IMR-90 (cell line): ENCODE results near the gene IGFL3. TPM values are rescaled to one million over a fixed set of nuclear protein-coding genes. Genes with fewer than 3 reads are reported as not detected.

Source experiments
- ATAC-seq: fragments of 200-7000 bp; cut with Tn5 transposase; 2 replicates; pipeline ENCODE4 v1.9.1; 2020; ENCODE audit warnings: low read depth, mild to moderate bottlenecking, moderate library complexity
- BruUV-seq: library from RNA; stranded (reverse); fragments of 400-500 nt; replicated peaks from 2 replicates; lab custom pipeline; 2021; lab: Mats Ljungman, UMichigan
- CTCF ChIA-PET: fragments of 300-600 bp; formaldehyde crosslinking; extraction: SDS; loops from one replicate; lab custom pipeline; 2021; ENCODE audit warnings: antibody characterized with exemption; lab: Yijun Ruan, JAX
- POLR2A ChIA-PET: fragments of 300-600 bp; sonication (Branson Sonifier 250); formaldehyde crosslinking; loops from one replicate; lab custom pipeline; 2022; ENCODE audit warnings: antibody characterized with exemption; ENCODE audit not compliant: unreplicated experiment; lab: Charles Lee
- DNase-seq: peaks from one replicate; pipeline ENCODE4 v3.0.0; 2013
- H2AFZ ChIP-seq: replicated peaks from 2 replicates; pipeline ENCODE3; 2013; ENCODE audit warnings: low read length, mild to moderate bottlenecking; ENCODE audit not compliant: poor library complexity
- H2AK5ac ChIP-seq: 2 replicates; pipeline ENCODE4 v1.6.1; 2013; ENCODE audit warnings: low read depth, low read length, inconsistent platforms
- H2AK9ac ChIP-seq: replicated peaks from 2 replicates; pipeline ENCODE3; 2013; ENCODE audit warnings: mild to moderate bottlenecking, low read depth, low read length, moderate library complexity; ENCODE audit not compliant: poor library complexity
- H2BK120ac ChIP-seq: 2 replicates; pipeline ENCODE4 v1.6.1; 2013; ENCODE audit warnings: low read depth, low read length, inconsistent platforms
- H2BK15ac ChIP-seq: 3 replicates; pipeline ENCODE4 v1.6.1; 2013; ENCODE audit warnings: low read depth, low read length, inconsistent platforms
- H2BK20ac ChIP-seq: 2 replicates; pipeline ENCODE4 v1.6.1; 2013; ENCODE audit warnings: low read depth, mild to moderate bottlenecking, inconsistent platforms, low read length, moderate library complexity
- H2BK5ac ChIP-seq: 2 replicates; pipeline ENCODE4 v1.6.1; 2013; ENCODE audit warnings: mild to moderate bottlenecking, low read depth, low read length, inconsistent platforms; ENCODE audit not compliant: poor library complexity, severe bottlenecking
- H3K14ac ChIP-seq: replicated peaks from 2 replicates; pipeline ENCODE4 v1.6.1; 2013; ENCODE audit warnings: low read depth, low read length, inconsistent platforms
- H3K18ac ChIP-seq: 2 replicates; pipeline ENCODE4 v1.6.1; 2013; ENCODE audit warnings: low read depth, low read length, control low read depth
- H3K23ac ChIP-seq: 2 replicates; pipeline ENCODE4 v1.6.1; 2013; ENCODE audit warnings: low read depth, low read length, inconsistent platforms
- H3K27ac ChIP-seq: 2 replicates; pipeline ENCODE4 v1.5.1; 2013; ENCODE audit warnings: mild to moderate bottlenecking, control low read depth, low read length; ENCODE audit not compliant: insufficient read depth
- H3K27me3 ChIP-seq: 2 replicates; pipeline ENCODE4 v1.6.1; 2013; ENCODE audit warnings: low read length; ENCODE audit not compliant: control insufficient read depth, insufficient read depth
- H3K36me3 ChIP-seq: 2 replicates; pipeline ENCODE4 v1.6.1; 2013; ENCODE audit warnings: low read length, mixed read lengths; ENCODE audit not compliant: control insufficient read depth, insufficient read depth
- H3K4ac ChIP-seq: 2 replicates; pipeline ENCODE4 v1.6.1; 2013; ENCODE audit warnings: low read depth, low read length, inconsistent platforms
- H3K4me1 ChIP-seq: 2 replicates; pipeline ENCODE4 v1.6.1; 2013; ENCODE audit warnings: low read length, mixed read lengths; ENCODE audit not compliant: control insufficient read depth, insufficient read depth
- H3K4me2 ChIP-seq: 2 replicates; pipeline ENCODE4 v1.6.1; 2013; ENCODE audit warnings: low read depth, mild to moderate bottlenecking, control low read depth, low read length, moderate library complexity
- H3K4me3 ChIP-seq: 2 replicates; pipeline ENCODE4 v1.5.1; 2013; ENCODE audit warnings: low read depth, mild to moderate bottlenecking, control low read depth, low read length, moderate library complexity; ENCODE audit not compliant: insufficient read depth
- H3K56ac ChIP-seq: 2 replicates; pipeline ENCODE4 v1.6.1; 2013; ENCODE audit warnings: low read length, inconsistent platforms; ENCODE audit not compliant: insufficient read depth; ENCODE audit errors: extremely low read depth
- H3K79me1 ChIP-seq, 2 experiments: 2 replicates each; pipeline ENCODE4 v1.6.1; 2013; ENCODE audit warnings: low read length in 2 of 2, inconsistent platforms in 1 of 2, low read depth in 1 of 2
- H3K9ac ChIP-seq: 2 replicates; pipeline ENCODE4 v1.6.1; 2013; ENCODE audit warnings: low read depth, low read length, control low read depth
- H3K9me1 ChIP-seq: 2 replicates; pipeline ENCODE4 v1.6.1; 2013; ENCODE audit warnings: low read length, inconsistent platforms; ENCODE audit not compliant: insufficient read depth
- H3K9me3 ChIP-seq: 2 replicates; pipeline ENCODE4 v1.6.1; 2013; ENCODE audit warnings: low read length; ENCODE audit not compliant: control insufficient read depth, insufficient read depth
- H4K20me1 ChIP-seq: 2 replicates; pipeline ENCODE4 v1.6.1; 2013; ENCODE audit warnings: low read length, inconsistent platforms; ENCODE audit not compliant: insufficient read depth
- H4K5ac ChIP-seq: 2 replicates; pipeline ENCODE4 v1.6.1; 2013; ENCODE audit warnings: mild to moderate bottlenecking, low read depth, low read length, control low read depth
- H4K8ac ChIP-seq, 2 experiments: 2 replicates each; pipeline ENCODE4 v1.6.1; 2013; ENCODE audit warnings: low read depth in 2 of 2, low read length in 2 of 2, control low read depth in 1 of 2, inconsistent platforms in 1 of 2
- H4K91ac ChIP-seq: 2 replicates; pipeline ENCODE4 v1.6.1; 2013; ENCODE audit warnings: low read depth, low read length, inconsistent platforms; ENCODE audit not compliant: insufficient read depth
- CEBPB ChIP-seq: IDR thresholded peaks from 2 replicates; pipeline ENCODE4 v1.6.1; 2012; ENCODE audit warnings: low read depth, low read length, improper control_type of control experiment
- RAD21 ChIP-seq: IDR thresholded peaks from 2 replicates; pipeline ENCODE4 v1.6.1; 2012; ENCODE audit warnings: low read length, improper control_type of control experiment
- RCOR1 ChIP-seq: IDR thresholded peaks from 2 replicates; pipeline ENCODE4 v1.6.1; 2012; ENCODE audit warnings: mild to moderate bottlenecking, low read length, improper control_type of control experiment; ENCODE audit not compliant: insufficient replicate concordance
- SMC3 ChIP-seq: fragments of 150-350 bp; IDR thresholded peaks from 2 replicates; pipeline ENCODE4 v1.6.1; 2016; ENCODE audit warnings: low read depth, mild to moderate bottlenecking, antibody characterized with exemption, low read length, moderate library complexity
- WGBS, 2 experiments: methylation state at CpG; one replicate each; pipeline versions ENCODE4 v1.1.5 to v1.1.7; 2013; ENCODE audit warnings: missing lambda C conversion rate in 2 of 2; ENCODE audit not compliant: insufficient read length in 1 of 2; ENCODE audit errors: extremely low coverage in 2 of 2; 5-methylcytosine and 5-hydroxymethylcytosine counted together
- dilution Hi-C: fragments of 300-500 bp; cut with HindIII; formaldehyde crosslinking; loops from one replicate; pipeline ENCODE4 v1.14.3; 2018; ENCODE audit warnings: low sequenced_read_pairs; ENCODE audit not compliant: unreplicated experiment
- in situ Hi-C: fragments of 300-500 bp; cut with MboI; formaldehyde crosslinking; loops from 3 replicates; pipeline ENCODE4 v1.14.3; 2019; ENCODE audit warnings: low sequenced_read_pairs, inconsistent platforms, mixed read lengths
- intact Hi-C: fragments of 100-400 bp; cut with micrococcal nuclease; formaldehyde crosslinking; loops from 2 replicates; pipeline ENCODE4 v1.10.0; 2022
- polyA plus RNA-seq, 3 experiments: library from polyadenylated mRNA; depleted of rRNA; stranded (reverse); fragments of >200 nt; gene quantifications; 2 replicates each; pipeline ENCODE4 v1.2.3, GENCODE V29; 2012; ENCODE audit warnings: low replicate concordance in 1 of 3
- total RNA-seq: library from RNA; depleted of rRNA; stranded (reverse); fragments of >200 nt; gene quantifications from 2 replicates; pipeline ENCODE4 v1.2.3, GENCODE V29; 2012
- TF ChIP-seq, protein P1 (sequence below): conservative IDR thresholded peaks from 2 replicates; pipeline ENCODE4 v1.5.1; 2012; ENCODE audit warnings: mild to moderate bottlenecking, low read depth, low read length, improper control_type of control experiment

Gene IGFL3
- total and polyA plus RNA-seq, 2 of the 4 experiments (the other 2 are of a cell fraction), result not detected

DNA sequence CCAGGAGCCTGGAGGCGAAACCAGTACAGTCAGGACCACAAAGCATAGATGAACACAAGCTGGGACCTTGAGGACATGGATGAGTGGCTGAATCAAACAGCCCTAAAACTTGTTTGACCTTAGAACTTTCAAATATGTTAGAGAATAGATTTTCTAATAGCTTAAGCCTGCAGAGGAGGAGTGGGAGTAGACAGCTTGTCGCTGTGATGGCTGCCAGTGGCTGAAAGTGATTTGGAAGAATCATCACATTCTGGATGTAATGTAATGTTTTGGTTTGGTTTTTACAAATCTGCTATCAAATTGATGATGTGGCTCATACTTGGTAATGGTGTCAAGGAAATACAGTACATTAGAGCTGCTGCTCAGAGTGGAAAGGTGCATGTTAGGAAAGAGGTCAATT is 12.0 kb downstream of the IGFL3 start:
- Histone ChIP-seq H2BK5ac (no peak overlapping the region), H3K56ac (no peak overlapping the region), H3K23ac (no peak overlapping the region), H3K79me1 (no peaks in the 10 kb centered on the region), H4K20me1 (no peaks in the 10 kb centered on the region), H3K4ac (no peak overlapping the region), H4K8ac (no peak overlapping the region), H2AK9ac (no peak overlapping the region), H4K5ac (no peak overlapping the region), H3K18ac (no peak overlapping the region), H3K27me3 (peaks cover 32% of the 10 kb centered on the region), H2BK120ac (no peak overlapping the region), H2AFZ (no peak overlapping the region), H2BK15ac (no peak overlapping the region), H3K4me1 (peaks cover 3% of the 10 kb centered on the region; the same call in 1 of the 2 replicates), H3K4me2 (no peak overlapping the region), H3K9me1 (no peaks in the 10 kb centered on the region), H3K9ac (no peak overlapping the region), H2BK20ac (no peak overlapping the region), H2AK5ac (no peak overlapping the region), H3K4me3 (no peak overlapping the region), H3K9me3 (no peaks in the 10 kb centered on the region; the same call in 1 of the 2 replicates), H4K91ac (no peak overlapping the region), H3K14ac (no peak overlapping the region), H3K27ac (no peak overlapping the region), H3K36me3 (no peaks in the 10 kb centered on the region)
- ChIA-PET POLR2A (no interaction called here), CTCF (no interaction called here)
- intact Hi-C loops (loop anchor here (10.0 kb wide), 1 partner anchor 442 kb away; no protein-coding TSS in a partner anchor), in situ Hi-C loops (no loop called here), dilution Hi-C loops (no loop called here)
- WGBS, 2 experiments, result no CpG with 5 or more reads among the region's 2 CpGs
- no TSS peak for BruUV-seq
- ATAC-seq (no peak), DNase-seq (no peak)
- TF ChIP-seq, protein P1, sequence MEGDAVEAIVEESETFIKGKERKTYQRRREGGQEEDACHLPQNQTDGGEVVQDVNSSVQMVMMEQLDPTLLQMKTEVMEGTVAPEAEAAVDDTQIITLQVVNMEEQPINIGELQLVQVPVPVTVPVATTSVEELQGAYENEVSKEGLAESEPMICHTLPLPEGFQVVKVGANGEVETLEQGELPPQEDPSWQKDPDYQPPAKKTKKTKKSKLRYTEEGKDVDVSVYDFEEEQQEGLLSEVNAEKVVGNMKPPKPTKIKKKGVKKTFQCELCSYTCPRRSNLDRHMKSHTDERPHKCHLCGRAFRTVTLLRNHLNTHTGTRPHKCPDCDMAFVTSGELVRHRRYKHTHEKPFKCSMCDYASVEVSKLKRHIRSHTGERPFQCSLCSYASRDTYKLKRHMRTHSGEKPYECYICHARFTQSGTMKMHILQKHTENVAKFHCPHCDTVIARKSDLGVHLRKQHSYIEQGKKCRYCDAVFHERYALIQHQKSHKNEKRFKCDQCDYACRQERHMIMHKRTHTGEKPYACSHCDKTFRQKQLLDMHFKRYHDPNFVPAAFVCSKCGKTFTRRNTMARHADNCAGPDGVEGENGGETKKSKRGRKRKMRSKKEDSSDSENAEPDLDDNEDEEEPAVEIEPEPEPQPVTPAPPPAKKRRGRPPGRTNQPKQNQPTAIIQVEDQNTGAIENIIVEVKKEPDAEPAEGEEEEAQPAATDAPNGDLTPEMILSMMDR, result no peak
- TF ChIP-seq SMC3 (no peak), CEBPB (no peak), RAD21 (no peak), RCOR1 (no peak)
